ENCODE measurements around the gene FAM13A.

FAM13A gene

DNA sequence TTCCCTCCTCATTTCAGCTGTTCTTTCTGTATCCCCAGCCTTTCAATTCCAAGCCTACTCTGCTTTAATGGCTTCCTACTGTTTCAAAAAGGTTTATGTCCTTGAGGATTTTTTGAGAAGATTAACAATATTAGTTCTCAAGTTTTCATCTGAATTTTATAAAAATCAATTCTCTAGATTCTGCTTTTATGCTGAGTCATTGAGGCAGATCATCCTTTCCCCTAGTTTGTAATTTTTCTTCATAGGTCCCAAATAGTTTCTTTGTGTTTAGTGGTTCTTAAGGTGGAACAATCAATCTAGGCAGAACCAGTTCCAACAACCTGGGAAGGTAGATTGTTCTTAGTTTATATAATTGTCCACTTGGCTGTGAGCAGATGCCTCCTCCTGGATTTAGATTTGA, 259.3 kb downstream of the FAM13A start:
- CTCF ChIA-PET, result no interaction called here
- DNase-seq (ENCODE audit: extremely low spot score), result no peak
- POLR2A ChIA-PET, result no interaction called here
- TF ChIP-seq SP1 (IDR thresholded peaks at IDR 0.05) (no peak), BHLHE40 (IDR thresholded peaks at IDR 0.05; ENCODE audit: borderline replicate concordance) (no peak), ELF4 (IDR thresholded peaks at IDR 0.05) (no peak), LEF1 (IDR thresholded peaks at IDR 0.05; ENCODE audit: borderline replicate concordance) (no peak), L3MBTL2 (conservative IDR thresholded peaks at IDR 0.05) (no peak), HDGF (IDR thresholded peaks at IDR 0.05; ENCODE audit: borderline replicate concordance) (no peak), NFRKB (IDR thresholded peaks at IDR 0.05) (no peak), SUZ12 (IDR thresholded peaks at IDR 0.05) (no peak), ZNF384 (IDR thresholded peaks at IDR 0.05) (no peak), TARDBP (IDR thresholded peaks at IDR 0.05) (no peak), FOXK2 (IDR thresholded peaks at IDR 0.05) (no peak), FOXA1 (IDR thresholded peaks at IDR 0.05) (no peak), CTBP1 (IDR thresholded peaks at IDR 0.05; ENCODE audit: borderline replicate concordance) (no peak)
- TF ChIP-seq, protein P1, sequence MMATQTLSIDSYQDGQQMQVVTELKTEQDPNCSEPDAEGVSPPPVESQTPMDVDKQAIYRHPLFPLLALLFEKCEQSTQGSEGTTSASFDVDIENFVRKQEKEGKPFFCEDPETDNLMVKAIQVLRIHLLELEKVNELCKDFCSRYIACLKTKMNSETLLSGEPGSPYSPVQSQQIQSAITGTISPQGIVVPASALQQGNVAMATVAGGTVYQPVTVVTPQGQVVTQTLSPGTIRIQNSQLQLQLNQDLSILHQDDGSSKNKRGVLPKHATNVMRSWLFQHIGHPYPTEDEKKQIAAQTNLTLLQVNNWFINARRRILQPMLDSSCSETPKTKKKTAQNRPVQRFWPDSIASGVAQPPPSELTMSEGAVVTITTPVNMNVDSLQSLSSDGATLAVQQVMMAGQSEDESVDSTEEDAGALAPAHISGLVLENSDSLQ (IDR thresholded peaks at IDR 0.05), result no peak

DNA sequence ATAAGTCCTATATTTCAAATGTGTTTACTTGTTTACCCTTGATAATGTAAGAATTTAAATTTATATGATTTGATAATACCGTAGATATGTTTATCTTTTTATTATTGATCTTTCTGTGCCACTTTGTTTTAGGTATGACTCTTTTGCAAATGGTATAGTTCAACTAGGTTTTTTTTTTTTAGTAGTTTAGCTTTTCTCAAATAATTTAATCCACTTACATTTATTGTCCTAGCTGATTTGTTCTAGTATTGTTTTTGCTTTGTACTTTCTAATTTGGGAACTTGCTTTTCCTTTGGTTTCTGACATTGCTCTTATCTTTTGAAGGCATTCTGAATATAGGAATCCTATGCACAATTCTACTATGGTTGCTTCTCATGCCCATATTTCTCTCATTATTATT, 260.4 kb downstream of the FAM13A start:
- ChIA-PET CTCF (no interaction called here), POLR2A (no interaction called here)
- DNase-seq (ENCODE audit: extremely low spot score), result no peak
- no peak for TF ChIP-seq HDGF (IDR thresholded peaks at IDR 0.05; ENCODE audit: borderline replicate concordance)
- TF ChIP-seq ARNT (IDR thresholded peaks at IDR 0.05), result no peak
- TF ChIP-seq FOXM1 (IDR thresholded peaks at IDR 0.05; ENCODE audit: borderline replicate concordance), result no peak

DNA sequence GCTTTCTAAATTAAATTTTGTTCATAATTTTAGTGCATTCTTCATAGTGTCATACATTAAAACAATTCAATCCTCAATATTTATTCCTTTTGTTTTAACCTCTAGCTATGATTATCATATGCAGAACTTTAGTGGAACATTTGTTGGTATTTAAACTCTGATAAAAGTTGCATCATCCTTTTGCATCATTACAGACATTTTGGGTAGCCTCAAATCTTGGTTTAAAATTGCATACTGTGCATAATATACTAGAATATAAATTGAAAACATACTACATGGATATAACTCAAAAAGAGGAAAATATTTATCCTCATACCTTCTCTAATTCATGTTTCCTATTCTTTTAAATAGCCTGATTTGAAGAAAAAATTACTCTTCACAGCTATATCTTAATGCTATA, 262.0 kb downstream of the FAM13A start:
- ChIA-PET CTCF (no interaction called here), POLR2A (no interaction called here)
- TF ChIP-seq ARNT (IDR thresholded peaks at IDR 0.05), result no peak
- DNase-seq (ENCODE audit: extremely low spot score), result no peak

DNA sequence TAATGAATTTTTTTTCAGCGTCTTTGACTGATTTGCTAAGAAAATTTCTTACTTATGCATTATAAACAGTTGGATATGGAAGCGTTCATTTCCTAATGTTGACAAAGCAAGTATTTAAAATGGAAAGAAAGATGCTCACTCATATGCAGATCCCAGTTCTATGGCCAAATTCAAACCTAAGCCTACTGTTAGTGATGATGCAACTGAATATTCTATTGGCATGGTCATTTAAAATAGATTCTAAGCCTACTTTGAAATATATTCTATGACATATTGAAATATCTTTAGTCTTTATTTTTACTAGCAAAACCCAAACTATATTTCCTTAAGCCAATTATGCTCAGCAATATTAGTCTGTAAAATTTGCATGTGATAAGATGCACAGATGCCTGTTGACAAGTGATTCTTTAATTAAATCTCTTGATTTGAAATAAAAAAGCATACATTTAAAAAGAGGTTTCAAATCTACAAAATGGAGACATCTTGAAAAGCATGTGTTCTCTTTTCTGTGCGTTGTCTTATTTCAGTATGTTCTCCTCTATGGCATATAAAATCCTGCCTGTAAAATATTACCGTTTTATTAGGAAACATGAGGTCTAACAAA, 262.8 kb downstream of the FAM13A start:
- DNase-seq (ENCODE audit: extremely low spot score), result no peak
- TF ChIP-seq ZNF384 (IDR thresholded peaks at IDR 0.05) (no peak), SP1 (IDR thresholded peaks at IDR 0.05) (no peak), HDGF (IDR thresholded peaks at IDR 0.05; ENCODE audit: borderline replicate concordance) (no peak), NFRKB (IDR thresholded peaks at IDR 0.05) (no peak), ELF4 (IDR thresholded peaks at IDR 0.05) (no peak), FOXK2 (IDR thresholded peaks at IDR 0.05) (no peak), SUZ12 (IDR thresholded peaks at IDR 0.05) (no peak), L3MBTL2 (conservative IDR thresholded peaks at IDR 0.05) (no peak), FOXM1 (IDR thresholded peaks at IDR 0.05; ENCODE audit: borderline replicate concordance) (no peak), ARNT (IDR thresholded peaks at IDR 0.05) (no peak), CTBP1 (IDR thresholded peaks at IDR 0.05; ENCODE audit: borderline replicate concordance) (no peak), LEF1 (IDR thresholded peaks at IDR 0.05; ENCODE audit: borderline replicate concordance) (no peak), FOXA1 (IDR thresholded peaks at IDR 0.05) (no peak), TARDBP (IDR thresholded peaks at IDR 0.05) (no peak)
- CTCF ChIA-PET, result no interaction called here
- POLR2A ChIA-PET, result interaction anchor here (0.6 kb wide), 1 partner anchor 29 kb away, joined by 3 read pairs; no protein-coding TSS in a partner anchor

DNA sequence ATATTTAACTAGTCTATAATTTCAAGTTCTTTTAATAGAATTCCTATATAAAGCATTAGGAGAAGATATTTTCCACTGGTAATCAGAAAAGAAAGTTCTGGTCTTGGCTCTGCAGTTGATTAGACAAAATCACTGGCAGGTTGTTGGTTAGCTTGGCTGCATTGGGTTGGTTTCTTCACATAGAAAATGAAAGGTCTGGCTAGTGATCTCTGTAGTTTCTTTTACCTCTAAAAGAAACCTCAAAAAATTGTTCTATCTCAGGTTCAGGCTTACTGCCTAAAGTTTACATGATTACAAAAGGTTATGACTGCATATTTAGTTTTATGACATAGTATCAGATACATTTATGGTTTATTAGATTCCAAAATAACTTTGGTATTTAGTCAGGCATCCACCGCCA, 263.5 kb downstream of the FAM13A start:
- CTCF ChIA-PET, result no interaction called here
- no peak for DNase-seq (ENCODE audit: extremely low spot score)
- TF ChIP-seq ARNT (IDR thresholded peaks at IDR 0.05) (no peak), FOXM1 (IDR thresholded peaks at IDR 0.05; ENCODE audit: borderline replicate concordance) (no peak), FOXK2 (IDR thresholded peaks at IDR 0.05) (no peak), L3MBTL2 (conservative IDR thresholded peaks at IDR 0.05) (no peak), FOXA1 (IDR thresholded peaks at IDR 0.05) (no peak), NFRKB (IDR thresholded peaks at IDR 0.05) (no peak), BHLHE40 (IDR thresholded peaks at IDR 0.05; ENCODE audit: borderline replicate concordance) (no peak), SUZ12 (IDR thresholded peaks at IDR 0.05) (no peak), HDGF (IDR thresholded peaks at IDR 0.05; ENCODE audit: borderline replicate concordance) (no peak), SP1 (IDR thresholded peaks at IDR 0.05) (no peak), TARDBP (IDR thresholded peaks at IDR 0.05) (no peak), LEF1 (IDR thresholded peaks at IDR 0.05; ENCODE audit: borderline replicate concordance) (no peak), ZNF384 (IDR thresholded peaks at IDR 0.05) (no peak), CTBP1 (IDR thresholded peaks at IDR 0.05; ENCODE audit: borderline replicate concordance) (no peak), ELF4 (IDR thresholded peaks at IDR 0.05) (no peak)
- TF ChIP-seq, protein P1 (IDR thresholded peaks at IDR 0.05), result no peak
- POLR2A ChIA-PET, result interaction anchor here (0.6 kb wide), 1 partner anchor 30 kb away, joined by 3 read pairs; no protein-coding TSS in a partner anchor

DNA sequence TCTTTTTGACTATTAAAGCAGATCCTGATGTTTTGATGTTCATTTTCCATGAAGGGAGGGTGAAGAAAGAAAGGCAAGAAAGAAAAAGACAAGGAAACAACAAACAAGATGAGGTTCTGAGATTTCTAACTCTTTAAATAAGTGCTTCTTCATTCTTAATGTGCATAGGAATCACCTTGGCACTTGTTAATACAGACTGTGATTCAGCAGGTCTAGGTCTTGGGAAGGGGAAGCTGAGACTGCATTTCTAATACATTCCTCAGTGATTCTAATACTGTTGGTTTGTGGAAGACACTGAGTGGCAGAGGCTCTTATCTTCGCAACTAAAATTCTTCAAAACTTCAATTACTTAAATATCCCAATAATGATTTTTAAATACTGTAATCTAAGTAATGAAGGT, 264.2 kb downstream of the FAM13A start:
- CTCF ChIA-PET, result no interaction called here

DNA sequence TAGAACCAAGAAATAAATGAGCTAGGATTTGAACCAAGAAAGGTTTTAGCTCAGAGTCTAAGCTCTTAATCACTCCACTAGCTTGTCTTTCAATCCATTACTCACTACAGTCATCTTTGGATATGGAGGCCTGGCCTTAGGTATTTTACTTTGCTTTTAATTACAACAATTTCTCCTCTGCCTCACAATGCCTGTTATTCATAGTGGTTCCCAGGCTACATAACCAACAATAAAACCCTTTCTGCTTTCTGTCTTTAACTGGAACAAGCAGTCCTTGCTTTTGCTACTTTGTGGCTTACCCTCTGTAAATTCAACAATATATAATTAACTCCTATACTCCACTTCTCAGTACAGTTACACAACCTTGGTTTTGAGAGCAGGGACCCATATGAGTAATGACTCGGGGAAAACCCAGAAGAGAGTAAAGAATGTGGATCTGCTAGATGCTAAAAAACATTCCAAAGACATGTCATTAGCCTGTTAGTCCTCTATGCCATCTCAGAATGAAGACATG, 264.7 kb downstream of the FAM13A start:
- DNase-seq (ENCODE audit: extremely low spot score), result no peak
- TF ChIP-seq ZNF384 (IDR thresholded peaks at IDR 0.05) (no peak), BHLHE40 (IDR thresholded peaks at IDR 0.05; ENCODE audit: borderline replicate concordance) (no peak), L3MBTL2 (conservative IDR thresholded peaks at IDR 0.05) (no peak), CTBP1 (IDR thresholded peaks at IDR 0.05; ENCODE audit: borderline replicate concordance) (no peak), FOXA1 (IDR thresholded peaks at IDR 0.05) (no peak), FOXK2 (IDR thresholded peaks at IDR 0.05) (no peak)
- POLR2A ChIA-PET, result no interaction called here
- CTCF ChIA-PET, result interaction anchor here (0.5 kb wide), 1 partner anchor 22 kb away, joined by 4 read pairs; no protein-coding TSS in a partner anchor

More for the DNA sequence above, 264.2 kb downstream of the FAM13A start:
- no peak for TF ChIP-seq SUZ12 (IDR thresholded peaks at IDR 0.05)
- no peak for TF ChIP-seq CTBP1 (IDR thresholded peaks at IDR 0.05; ENCODE audit: borderline replicate concordance)
- POLR2A ChIA-PET, result no interaction called here
- no peak for DNase-seq (ENCODE audit: extremely low spot score)

All from HEK293T (cell line).